Adrenal gland (tissue), 12 donors: ENCODE results near the gene SCN2B. TPM values are rescaled to one million over a fixed set of nuclear protein-coding genes. Genes with fewer than 3 reads are reported as not detected.

ENCODE experiments used
- DNase-seq, 7 donors: peaks; one replicate each; pipeline ENCODE4 v3.0.0-alpha.2; 2019 to 2020
- H3K27ac ChIP-seq, 5 donors: fragments of 200-600 bp; sonication (generic) in 4 of 5; 1 replicate in 3 of 5; 2 replicates in 2 of 5; pipeline versions ENCODE4 v1.5.1 to v1.8.0; 2016 to 2020; ENCODE audit warnings: mild to moderate bottlenecking in 1 of 5
- H3K27me3 ChIP-seq: fragments of 200-600 bp; 2 replicates; pipeline ENCODE4 v1.8.0; 2021
- H3K36me3 ChIP-seq, 2 donors: fragments of 200-600 bp; replicated peaks in 1 of 2; 1 replicate in 1 of 2; 2 replicates in 1 of 2; pipeline versions ENCODE4 v1.5.1 to v1.8.0; 2018 to 2022
- H3K4me1 ChIP-seq, 2 donors: fragments of 200-600 bp; replicated peaks in 1 of 2; 1 replicate in 1 of 2; 2 replicates in 1 of 2; pipeline versions ENCODE4 v1.5.1 to v1.8.0; 2018 to 2021
- H3K4me3 ChIP-seq, 4 donors: fragments of 200-600 bp; sonication (generic) in 3 of 4; one replicate each; pipeline ENCODE4 v1.5.1; 2016 to 2018
- H3K9me3 ChIP-seq, 3 donors: fragments of 200-600 bp; sonication (generic) in 1 of 3; replicated peaks in 1 of 3; 1 replicate in 2 of 3; 2 replicates in 1 of 3; pipeline versions ENCODE4 v1.5.1 to v1.8.0; 2016 to 2021
- CTCF ChIP-seq, 6 experiments: fragments of 450-650 bp in 4 of 6; fragments of 200-600 bp in 2 of 6; sonication (generic) in 1 of 6; IDR thresholded peaks; 1 replicate in 5 of 6; 2 replicates in 1 of 6; pipeline versions ENCODE4 v1.5.1 to v1.8.0; 2016 to 2021; ENCODE audit warnings: antibody characterized with exemption in 6 of 6, mild to moderate bottlenecking in 2 of 6, moderate library complexity in 1 of 6
- POLR2A ChIP-seq, 2 donors: fragments of 450-650 bp; IDR thresholded peaks; one replicate each; pipeline ENCODE4 v1.6.1; 2017; ENCODE audit warnings: antibody characterized with exemption in 2 of 2, mild to moderate bottlenecking in 2 of 2, moderate library complexity in 1 of 2
- WGBS, 4 donors: extraction: QIAGEN DNeasy Blood & Tissue Kit in 2 of 4; methylation state at CpG; one replicate each; pipeline versions ENCODE4 v1.1.5 to v1.1.7; 2013 to 2017; 5-methylcytosine and 5-hydroxymethylcytosine counted together
- intact Hi-C, 2 donors: fragments of 100-400 bp; cut with DNase I; formaldehyde crosslinking; loops; one replicate each; pipeline versions ENCODE4 v1.14.1 to v1.15.0; 2022 to 2023
- polyA plus RNA-seq, 3 donors: library from polyadenylated mRNA; stranded (reverse); fragments of 200-250 nt in 2 of 3; fragments of 350-450 nt in 1 of 3; fragmentation: Illumina TruSeq in 1 of 3; extraction: RNeasy Lipid Tissue Mini Kit (QIAGEN cat#74804) in 1 of 3; gene quantifications; one replicate each; pipeline ENCODE4 v1.2.3, GENCODE V29; 2013 to 2014
- total RNA-seq, 9 donors: library from RNA; depleted of rRNA in 4 of 9; stranded (reverse); fragments of >200 nt in 4 of 9; fragments of 120-200 nt in 1 of 9; fragmentation: NEBNext Ultra II Directional in 1 of 9; extraction: Animal tissue kit (Norgen Biotek cat#: 25700) in 1 of 9; gene quantifications; one replicate each; pipeline versions ENCODE4 v1.1.0 to v1.2.4, GENCODE V29; 2013 to 2023
- donor health status: healthy with polysubstance abuse.
- donor health status: Bipolar disorder and iron deficiency.
- donor health status: DM: yes; HTN: yes; CAD: no.
- donor health status: DM: no; HTN: no; CAD: no.
- donor health status: DM: no; HTN: no; CAD: no.
- donor health status: DM: yes; HTN: yes; CAD: no.

SCN2B gene
- total and polyA plus RNA-seq, 12 donors: 0.09 to 0.96 (median 0.38) TPM

GRCh38 chr11:118162846-118163245 is 13.6 kb downstream of the SCN2B start:
- 70 to 78% (median 73%) methylated on average over 3 of the region's 3 CpGs for WGBS, 4 donors
- Histone ChIP-seq H3K36me3 (no peaks in the 10 kb centered on the region), H3K27me3 (no peaks in the 10 kb centered on the region)

GRCh38 chr11:118161786-118162185 is 14.7 kb downstream of the SCN2B start:
- Histone ChIP-seq H3K36me3 (no peaks in the 10 kb centered on the region), H3K27ac (no peak overlapping the region), H3K4me3 (no peak overlapping the region), H3K4me1 (no peaks in the 10 kb centered on the region), H3K9me3 (no peaks in the 10 kb centered on the region), H3K27me3 (no peaks in the 10 kb centered on the region)
- DNase-seq: no peak
- WGBS, 4 donors: 65 to 76% (median 71%) methylated on average over 6 of the region's 6 CpGs
- intact Hi-C loops: no loop called here
- TF ChIP-seq POLR2A (IDR thresholded peaks at IDR 0.05) (no peak), CTCF (IDR thresholded peaks at IDR 0.05) (no peak)

More at GRCh38 chr11:118162846-118163245, 13.6 kb downstream of the SCN2B start:
- H3K4me3 ChIP-seq: no peak overlapping the region
- no peaks in the 10 kb centered on the region for H3K9me3 ChIP-seq
- DNase-seq: no peak
- H3K27ac ChIP-seq: no peak overlapping the region
- H3K4me1 ChIP-seq: no peaks in the 10 kb centered on the region
- intact Hi-C loops: no loop called here
- no peak for TF ChIP-seq CTCF (IDR thresholded peaks at IDR 0.05)
- no peak for TF ChIP-seq POLR2A (IDR thresholded peaks at IDR 0.05)

- H3K36me3 ChIP-seq: no peaks in the 10 kb centered on the region
- intact Hi-C loops: no loop called here
- peaks cover 23% of the 10 kb centered on the region for H3K27me3 ChIP-seq
- whole genome bisulfite sequencing, 4 donors: 38 to 43% (median 42%) methylated on average over 6 to 10 of the region's 10 CpGs
- DNase-seq: no peak
- no peak overlapping the region for H3K27ac ChIP-seq
- H3K4me1 ChIP-seq: peaks cover 0 to 8% of the 10 kb centered on the region in 2 donors
- TF ChIP-seq CTCF (IDR thresholded peaks at IDR 0.05) (no peak), POLR2A (IDR thresholded peaks at IDR 0.05) (no peak)
- H3K9me3 ChIP-seq: no peaks in the 10 kb centered on the region
- H3K4me3 ChIP-seq: no peak overlapping the region
Measured at GRCh38 chr11:118157186-118157895, 19.1 kb downstream of the SCN2B start.

- Histone ChIP-seq H3K4me1 (peaks cover 0 to 10% of the 10 kb centered on the region in 2 donors), H3K4me3 (no peak overlapping the region), H3K36me3 (no peaks in the 10 kb centered on the region), H3K27ac (no peak overlapping the region), H3K9me3 (no peaks in the 10 kb centered on the region), H3K27me3 (peaks cover 29% of the 10 kb centered on the region)
- intact Hi-C loops: no loop called here
- 1 to 6% (median 4%) methylated on average over 15 to 21 of the region's 21 CpGs for WGBS, 4 donors
- DNase-seq: no peak
- no peak for TF ChIP-seq POLR2A (IDR thresholded peaks at IDR 0.05)
- no peak for TF ChIP-seq CTCF (IDR thresholded peaks at IDR 0.05)
Measured at GRCh38 chr11:118156531-118157185, 19.8 kb downstream of the SCN2B start.
